Measurements from ENCODE around the gene WWC2.
A peak's percentile ranks its signal among the peaks of the same experiment; 100 is the strongest.
"Not testable (repeated sequence)": the region's sequence is repeated elsewhere in the genome, so short reads cannot be mapped to it uniquely, and the experiment has no call there.

The WWC2 gene

DNA sequence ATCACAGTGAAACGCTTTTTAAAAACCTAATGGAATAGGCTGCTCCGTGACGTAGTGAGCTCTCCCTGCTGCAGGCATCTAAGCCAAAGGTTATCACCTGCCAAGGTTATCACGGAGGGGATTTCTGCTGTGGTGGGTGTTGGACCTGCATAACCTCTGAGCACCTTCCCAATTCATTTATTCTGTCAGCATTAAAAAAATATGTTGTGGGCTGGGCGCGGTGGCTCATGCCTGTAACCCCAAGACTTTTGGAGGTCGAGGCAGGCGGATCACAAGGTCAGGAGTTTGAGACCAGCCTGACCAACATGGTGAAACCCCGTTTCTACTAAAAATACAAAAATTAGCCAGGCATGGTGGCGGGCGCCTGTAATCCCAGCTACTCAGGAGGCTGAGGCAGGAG lies 225.0 kb downstream of the WWC2 start:
- not testable (repeated sequence) for H3K36me3 Mint-ChIP-seq (ENCODE audit: low read depth); H3K27ac Mint-ChIP-seq; H3K4me3 Mint-ChIP-seq; H3K27me3 Mint-ChIP-seq; DNase-seq; ATAC-seq; H3K9me3 Mint-ChIP-seq
- peaks cover 11% of the 10 kb centered on the region for H3K4me1 Mint-ChIP-seq

DNA sequence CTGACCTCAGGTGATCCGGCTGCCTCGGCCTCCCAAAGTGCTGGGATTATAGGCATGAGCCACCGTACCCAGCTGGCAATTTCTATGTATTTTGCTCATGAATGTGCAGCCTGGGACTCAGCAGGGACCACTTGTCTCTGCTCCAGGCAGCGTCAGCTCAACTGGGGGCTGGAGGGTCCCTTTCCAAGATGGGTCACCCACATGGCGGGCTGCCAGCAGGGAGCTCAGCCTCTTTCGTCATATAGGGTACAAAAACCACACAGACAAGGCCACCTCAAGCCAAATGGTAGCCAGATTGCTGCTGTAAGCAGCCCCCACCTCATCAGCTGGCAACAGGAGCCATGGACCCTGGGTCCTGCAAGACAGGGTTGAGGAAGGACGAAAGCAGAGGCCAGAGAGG lies 225.6 kb downstream of the WWC2 start:
- Mint-ChIP-seq H3K9me3 (no peaks in the 10 kb centered on the region), H3K27me3 (no peaks in the 10 kb centered on the region), H3K27ac (no peak overlapping the region), H3K4me3 (no peak overlapping the region), H3K4me1 (peaks cover 11% of the 10 kb centered on the region), H3K36me3 (ENCODE audit: low read depth) (no peaks in the 10 kb centered on the region)
- no peak for ATAC-seq
- DNase-seq: no peak

DNA sequence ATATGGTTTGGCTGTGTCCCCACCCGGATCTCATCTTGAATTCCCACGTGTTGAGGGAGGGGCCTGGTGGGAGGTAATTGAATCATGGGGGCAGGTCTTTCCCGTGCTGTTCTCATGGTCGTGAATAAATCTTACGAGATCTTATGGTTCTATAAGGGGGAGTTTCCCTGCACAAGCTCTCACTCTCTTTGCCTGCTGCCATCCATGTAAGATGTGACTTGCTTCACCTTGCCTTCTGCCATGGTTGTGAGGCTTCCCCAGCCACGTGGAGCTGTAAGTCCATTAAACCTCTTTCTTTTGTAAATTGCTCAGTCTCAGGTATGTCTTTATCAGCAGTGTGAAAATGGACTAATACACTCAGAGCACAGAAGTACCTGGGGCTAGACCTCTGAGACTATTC lies 227.3 kb downstream of the WWC2 start:
- not testable (repeated sequence) for DNase-seq; H3K9me3 Mint-ChIP-seq; H3K27me3 Mint-ChIP-seq; ATAC-seq; H3K36me3 Mint-ChIP-seq (ENCODE audit: low read depth); H3K27ac Mint-ChIP-seq; H3K4me3 Mint-ChIP-seq; H3K4me1 Mint-ChIP-seq

DNA sequence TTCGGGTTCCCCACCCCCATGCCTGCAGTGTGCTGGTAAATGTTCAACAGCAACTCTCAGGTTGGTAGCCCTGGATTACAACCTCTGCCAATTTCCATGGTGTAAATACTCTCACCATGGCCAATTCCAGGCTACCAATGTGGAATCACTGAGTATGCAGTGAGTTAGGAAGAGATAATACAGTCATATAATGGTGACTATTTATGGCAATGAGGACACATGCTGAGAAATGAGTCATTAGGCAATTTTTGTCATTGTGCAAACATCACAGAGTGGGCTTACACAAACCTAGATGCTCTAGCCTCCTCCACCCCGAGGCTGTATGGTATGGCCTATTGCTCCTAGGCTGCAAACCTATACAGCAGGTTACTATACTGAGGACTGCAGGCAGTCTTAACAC lies 227.8 kb downstream of the WWC2 start:
- DNase-seq (no peak), ATAC-seq (no peak)
- Mint-ChIP-seq H3K9me3 (no peaks in the 10 kb centered on the region), H3K4me1 (no peaks in the 10 kb centered on the region), H3K36me3 (ENCODE audit: low read depth) (no peaks in the 10 kb centered on the region), H3K27me3 (no peaks in the 10 kb centered on the region), H3K27ac (no peak overlapping the region), H3K4me3 (no peak overlapping the region)

DNA sequence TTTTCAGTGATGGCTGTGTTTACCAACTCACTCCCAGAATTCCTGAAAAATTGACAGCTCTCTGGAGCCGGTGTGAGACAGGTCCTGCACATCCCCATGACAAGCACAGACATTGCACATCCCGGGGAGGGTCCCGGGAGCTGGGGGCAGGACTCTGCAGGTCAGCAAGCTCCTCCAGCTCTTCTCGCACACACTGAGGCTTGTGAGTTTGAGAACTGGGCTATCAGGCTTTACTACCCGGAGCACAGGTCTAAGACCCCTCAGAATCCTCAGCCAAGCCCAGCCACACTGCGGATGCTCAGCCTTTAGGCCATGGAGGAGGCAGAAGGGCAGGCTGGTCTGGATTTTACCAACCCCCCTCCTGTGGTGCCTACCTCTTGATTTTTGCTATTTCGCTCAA lies 228.8 kb downstream of the WWC2 start:
- H3K4me1 Mint-ChIP-seq: no peaks in the 10 kb centered on the region
- DNase-seq: no peak
- ATAC-seq: no peak
- peaks cover 6% of the 10 kb centered on the region for H3K27me3 Mint-ChIP-seq
- no peak overlapping the region for H3K27ac Mint-ChIP-seq
- no peaks in the 10 kb centered on the region for H3K9me3 Mint-ChIP-seq
- no peak overlapping the region for H3K4me3 Mint-ChIP-seq
- H3K36me3 Mint-ChIP-seq (ENCODE audit: low read depth): no peaks in the 10 kb centered on the region

DNA sequence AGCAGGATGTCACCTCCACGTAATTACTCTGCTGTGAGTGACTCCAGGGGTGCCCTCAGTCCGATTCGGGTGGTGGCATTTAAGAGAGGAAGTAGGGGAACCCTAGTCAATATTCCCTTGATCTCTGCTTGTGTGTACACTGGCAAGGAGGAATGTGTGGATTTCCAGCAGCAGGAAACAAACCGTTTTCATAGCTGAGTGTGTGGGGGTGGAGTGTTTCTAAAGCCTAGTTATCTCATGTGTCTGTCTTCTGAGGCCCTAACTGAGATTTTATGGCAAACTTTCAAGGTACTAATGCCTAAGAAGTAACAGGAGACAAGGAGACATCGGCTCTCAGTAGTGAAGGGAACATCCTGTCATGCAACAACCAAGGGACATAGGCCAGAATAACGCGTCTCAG lies 229.8 kb downstream of the WWC2 start:
- ATAC-seq (no peak), DNase-seq (no peak)
- Mint-ChIP-seq H3K4me1 (no peaks in the 10 kb centered on the region), H3K4me3 (no peak overlapping the region), H3K27me3 (peaks cover 12% of the 10 kb centered on the region), H3K9me3 (no peaks in the 10 kb centered on the region), H3K27ac (no peak overlapping the region), H3K36me3 (ENCODE audit: low read depth) (no peaks in the 10 kb centered on the region)

DNA sequence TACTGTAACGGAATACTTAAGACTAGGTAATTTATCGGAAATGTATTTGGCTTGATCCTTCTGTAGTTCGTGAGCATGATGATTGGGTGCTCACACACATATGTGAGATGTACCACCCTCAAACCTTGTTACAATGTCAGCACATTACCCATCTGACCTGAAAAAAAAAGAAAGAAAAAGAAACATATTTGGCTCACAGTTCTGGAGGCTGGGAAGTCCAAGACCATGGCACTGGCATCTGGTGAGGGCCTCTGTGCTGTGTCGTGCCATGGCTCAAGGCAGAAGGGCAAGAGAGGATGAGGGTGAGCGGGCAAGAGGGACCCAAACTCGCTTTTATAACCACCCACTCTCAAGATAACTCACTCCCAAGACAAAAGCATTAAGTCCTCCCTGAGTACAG lies 230.2 kb downstream of the WWC2 start:
- Mint-ChIP-seq H3K4me3 (no peak overlapping the region), H3K27me3 (peaks cover 15% of the 10 kb centered on the region), H3K4me1 (no peaks in the 10 kb centered on the region), H3K9me3 (no peaks in the 10 kb centered on the region), H3K27ac (no peak overlapping the region), H3K36me3 (ENCODE audit: low read depth) (no peaks in the 10 kb centered on the region)
- DNase-seq (no peak), ATAC-seq (no peak)

DNA sequence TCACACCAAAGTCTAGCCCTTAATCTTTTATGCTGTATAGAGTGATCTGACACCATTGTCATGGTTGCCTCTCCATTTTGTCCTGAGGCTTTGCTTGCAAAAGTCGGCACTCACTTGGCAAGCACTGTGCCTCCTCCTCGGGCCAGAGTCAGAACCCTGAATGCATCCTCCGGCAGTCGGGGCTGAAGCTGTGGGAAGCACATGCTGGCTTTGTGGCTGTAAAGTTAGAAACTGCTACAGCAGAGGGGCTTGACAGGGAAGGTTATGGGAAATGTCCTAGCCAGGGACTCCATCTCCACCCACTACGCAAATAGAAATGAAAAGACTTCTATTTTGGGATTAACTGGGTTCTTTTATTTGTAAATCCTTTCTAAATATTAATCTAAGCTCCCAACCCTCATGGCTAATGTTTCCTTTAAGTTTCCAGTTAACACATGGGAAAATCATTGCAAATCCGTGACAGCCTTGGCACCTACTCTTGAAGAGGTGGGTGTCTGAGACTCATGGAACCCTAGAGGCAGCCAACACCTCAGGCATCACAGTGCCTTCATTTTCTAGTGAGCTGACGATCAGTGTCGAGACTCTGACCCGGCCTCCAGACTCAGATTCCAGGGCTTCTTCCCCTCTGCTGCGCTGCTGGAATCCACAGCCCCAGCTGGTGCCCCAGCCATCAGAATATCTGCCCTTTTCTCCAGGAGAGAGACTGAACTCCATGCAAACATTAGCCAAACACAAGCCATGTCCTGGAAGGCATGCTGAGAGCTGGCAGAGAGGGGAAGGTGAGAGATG lies 231.1 kb downstream of the WWC2 start:
- ATAC-seq (no peak), DNase-seq (no peak)
- H3K36me3 Mint-ChIP-seq (ENCODE audit: low read depth): no peaks in the 10 kb centered on the region
- H3K27me3 Mint-ChIP-seq: peaks cover 15% of the 10 kb centered on the region
- H3K9me3 Mint-ChIP-seq: no peaks in the 10 kb centered on the region
- no peak overlapping the region for H3K4me3 Mint-ChIP-seq
- H3K4me1 Mint-ChIP-seq: peaks cover 2% of the 10 kb centered on the region
- H3K27ac Mint-ChIP-seq: no peak overlapping the region

DNA sequence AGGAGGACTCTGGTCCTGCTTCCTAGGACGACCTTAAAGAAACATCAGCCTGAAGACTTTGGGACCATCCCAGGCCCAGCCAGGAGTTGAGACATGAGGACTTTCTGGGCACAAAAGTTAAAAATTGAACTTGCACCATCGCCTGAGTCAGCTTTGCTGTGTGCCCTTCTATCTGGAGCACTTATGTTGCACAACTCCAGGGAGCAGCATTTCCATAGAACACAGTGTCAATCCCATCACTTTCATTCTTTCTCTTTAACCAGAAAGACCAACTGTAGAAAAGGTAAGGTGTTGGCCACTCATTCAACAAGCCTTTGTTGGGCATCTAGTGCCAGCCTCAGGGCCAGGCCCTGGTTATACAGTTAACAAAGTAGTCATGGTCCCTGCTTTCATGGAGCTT lies 231.8 kb downstream of the WWC2 start:
- DNase-seq (no peak), ATAC-seq (no peak)
- Mint-ChIP-seq H3K4me1 (peaks cover 8% of the 10 kb centered on the region), H3K27me3 (peaks cover 15% of the 10 kb centered on the region), H3K9me3 (no peaks in the 10 kb centered on the region), H3K4me3 (no peak overlapping the region), H3K36me3 (ENCODE audit: low read depth) (no peaks in the 10 kb centered on the region), H3K27ac (no peak overlapping the region)

DNA sequence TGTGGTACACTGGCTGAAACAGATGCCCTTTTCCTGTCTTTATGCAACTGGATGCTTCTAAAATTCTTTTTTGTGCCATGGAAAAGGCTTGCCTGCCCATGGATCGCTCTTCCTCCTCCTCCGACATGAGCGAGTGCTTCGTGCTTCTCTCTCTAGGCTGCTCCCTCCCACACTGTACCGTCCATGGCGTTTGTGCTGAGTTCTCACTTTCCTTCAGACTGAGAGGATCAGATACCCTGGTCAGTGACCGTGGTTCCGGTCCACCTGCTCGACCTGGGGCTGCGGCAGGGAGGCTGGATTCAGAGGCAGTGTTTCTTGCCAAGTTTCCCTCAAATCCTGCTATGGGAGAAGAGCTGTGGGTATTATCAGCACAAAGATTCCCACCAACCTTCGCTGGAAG lies 233.4 kb downstream of the WWC2 start:
- peaks cover 8% of the 10 kb centered on the region for H3K4me1 Mint-ChIP-seq
- H3K27me3 Mint-ChIP-seq: peaks cover 15% of the 10 kb centered on the region
- no peak overlapping the region for H3K27ac Mint-ChIP-seq
- ATAC-seq: no peak
- no peaks in the 10 kb centered on the region for H3K36me3 Mint-ChIP-seq (ENCODE audit: low read depth)
- no peaks in the 10 kb centered on the region for H3K9me3 Mint-ChIP-seq
- DNase-seq: no peak
- no peak overlapping the region for H3K4me3 Mint-ChIP-seq

DNA sequence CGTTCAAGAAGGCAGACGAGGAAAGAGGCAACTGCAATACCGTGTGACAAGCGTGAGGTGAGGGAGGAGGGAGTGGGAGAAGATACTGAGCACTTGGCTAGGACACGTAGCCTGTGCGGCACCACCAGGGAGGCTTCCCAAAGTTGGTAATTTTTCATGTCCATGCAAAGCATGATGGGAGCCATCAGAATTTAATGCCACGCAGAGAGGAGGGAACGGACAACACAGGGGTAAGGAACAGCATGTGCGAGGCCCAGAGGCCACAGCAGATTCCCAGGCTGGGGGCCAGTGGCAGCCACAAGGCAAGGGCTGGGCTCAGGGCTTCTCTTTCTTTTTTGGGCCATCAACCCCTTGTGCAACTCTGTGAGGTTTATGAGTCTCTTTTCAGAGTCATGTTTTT lies 234.1 kb downstream of the WWC2 start:
- no peak for ATAC-seq
- Mint-ChIP-seq H3K4me3 (no peak overlapping the region), H3K4me1 (peaks cover 8% of the 10 kb centered on the region), H3K27me3 (peaks cover 15% of the 10 kb centered on the region), H3K9me3 (no peaks in the 10 kb centered on the region), H3K36me3 (ENCODE audit: low read depth) (no peaks in the 10 kb centered on the region), H3K27ac (no peak overlapping the region)
- no peak for DNase-seq

DNA sequence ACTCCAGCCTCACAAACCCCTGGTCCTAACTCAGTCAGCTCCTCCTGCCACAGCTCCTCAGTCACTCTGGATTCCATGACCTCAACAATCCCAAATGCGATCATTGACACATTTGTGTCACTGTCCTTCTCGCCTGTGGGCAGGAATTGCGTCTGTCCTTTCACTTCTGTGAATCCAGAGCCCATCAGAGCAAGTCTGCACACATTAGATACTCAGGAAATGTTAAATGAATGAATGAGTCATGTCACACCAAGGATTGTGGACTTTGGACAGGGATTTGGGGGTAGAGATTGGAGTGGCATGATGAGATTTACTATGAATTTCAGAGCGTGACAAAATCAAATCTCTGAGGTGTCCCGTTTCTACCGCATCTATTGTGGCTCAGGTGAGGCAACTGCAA lies 234.9 kb downstream of the WWC2 start:
- Mint-ChIP-seq H3K4me1 (peaks cover 8% of the 10 kb centered on the region), H3K27ac (no peak overlapping the region), H3K4me3 (no peak overlapping the region), H3K27me3 (peaks cover 15% of the 10 kb centered on the region), H3K36me3 (ENCODE audit: low read depth) (no peaks in the 10 kb centered on the region), H3K9me3 (no peaks in the 10 kb centered on the region)
- DNase-seq (no peak), ATAC-seq (no peak)

DNA sequence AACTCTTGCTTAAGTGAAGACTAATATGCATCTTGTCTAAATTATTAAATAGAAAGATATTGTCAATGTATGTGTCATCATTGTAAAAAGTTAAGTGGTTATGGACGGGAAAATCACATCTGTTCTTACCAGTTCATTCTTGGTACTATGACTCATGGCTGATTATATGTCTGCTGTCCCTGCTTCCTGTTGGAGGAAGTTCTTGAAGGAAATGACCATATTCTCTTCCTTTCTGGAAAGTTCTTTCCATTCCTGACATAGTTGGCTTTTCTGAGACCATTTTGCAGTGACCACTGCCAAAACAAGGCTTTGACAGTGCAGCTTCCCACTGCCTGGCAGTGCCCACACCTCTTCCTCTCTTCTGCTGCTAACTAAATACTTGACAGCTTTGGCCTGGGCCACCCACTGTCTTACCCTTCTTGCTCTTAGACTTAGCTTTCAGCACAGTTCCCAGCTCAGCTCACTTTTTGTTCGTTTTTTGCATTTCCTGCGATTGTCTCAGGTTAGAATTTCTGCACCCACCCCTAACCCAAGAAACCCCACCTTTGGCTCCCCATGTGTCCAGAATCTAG lies 236.4 kb downstream of the WWC2 start:
- peak; percentile 73 for ATAC-seq
- Mint-ChIP-seq H3K27me3 (peaks cover 15% of the 10 kb centered on the region), H3K27ac (no peak overlapping the region), H3K36me3 (ENCODE audit: low read depth) (no peaks in the 10 kb centered on the region), H3K4me1 (peaks cover 8% of the 10 kb centered on the region), H3K9me3 (no peaks in the 10 kb centered on the region), H3K4me3 (no peak overlapping the region)
- DNase-seq: no peak

DNA sequence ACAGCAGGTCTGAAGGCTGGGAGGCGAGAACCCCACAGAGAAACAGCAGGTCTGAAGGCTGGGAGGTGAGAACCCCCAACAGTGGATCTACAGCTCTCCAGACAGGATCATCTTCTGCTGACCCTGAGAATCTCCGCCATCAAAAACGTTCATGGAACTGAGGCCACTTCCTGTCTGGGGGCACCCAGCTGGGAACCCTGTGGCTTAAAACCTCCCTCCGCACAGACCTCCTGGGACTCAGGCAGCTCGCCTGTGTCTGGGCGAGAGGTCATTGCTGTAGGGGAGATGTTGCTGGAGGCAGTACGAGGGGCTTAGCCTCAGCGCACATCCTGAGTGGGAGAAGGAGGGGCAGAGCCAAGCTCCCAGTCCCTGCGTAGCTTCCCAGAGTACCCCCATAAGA lies 238.3 kb downstream of the WWC2 start:
- no peaks in the 10 kb centered on the region for H3K9me3 Mint-ChIP-seq
- H3K27ac Mint-ChIP-seq: no peak overlapping the region
- peaks cover 8% of the 10 kb centered on the region for H3K4me1 Mint-ChIP-seq
- no peak overlapping the region for H3K4me3 Mint-ChIP-seq
- DNase-seq: no peak
- no peaks in the 10 kb centered on the region for H3K36me3 Mint-ChIP-seq (ENCODE audit: low read depth)
- peaks cover 15% of the 10 kb centered on the region for H3K27me3 Mint-ChIP-seq
- ATAC-seq: no peak

DNA sequence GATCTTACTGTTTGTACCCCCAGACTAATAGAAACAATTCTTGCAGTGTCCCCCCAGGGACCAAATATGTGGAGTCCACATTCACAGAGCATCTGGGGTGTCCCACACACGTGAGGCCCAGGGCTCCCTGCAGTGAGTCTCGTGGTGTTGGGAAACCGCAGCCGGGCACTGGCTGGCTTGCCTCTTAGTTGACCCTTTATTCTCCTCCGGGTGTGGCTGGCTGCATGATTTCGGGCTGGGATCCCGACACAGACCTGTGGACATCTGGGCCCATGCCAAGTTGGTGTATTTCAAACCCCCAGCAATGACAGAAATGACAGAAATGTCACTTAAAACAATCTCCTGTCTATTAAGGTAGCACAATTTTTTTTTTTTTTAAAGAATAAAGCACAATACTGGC lies 238.8 kb downstream of the WWC2 start:
- ATAC-seq: no peak
- no peak overlapping the region for H3K27ac Mint-ChIP-seq
- no peak overlapping the region for H3K4me3 Mint-ChIP-seq
- DNase-seq: no peak
- peaks cover 12% of the 10 kb centered on the region for H3K27me3 Mint-ChIP-seq
- no peaks in the 10 kb centered on the region for H3K36me3 Mint-ChIP-seq (ENCODE audit: low read depth)
- H3K9me3 Mint-ChIP-seq: no peaks in the 10 kb centered on the region
- H3K4me1 Mint-ChIP-seq: peaks cover 8% of the 10 kb centered on the region
